Measurements from ENCODE around the gene NUP210.
A peak's percentile ranks its signal among the peaks of the same experiment; 100 is the strongest.

The NUP210 gene

DNA sequence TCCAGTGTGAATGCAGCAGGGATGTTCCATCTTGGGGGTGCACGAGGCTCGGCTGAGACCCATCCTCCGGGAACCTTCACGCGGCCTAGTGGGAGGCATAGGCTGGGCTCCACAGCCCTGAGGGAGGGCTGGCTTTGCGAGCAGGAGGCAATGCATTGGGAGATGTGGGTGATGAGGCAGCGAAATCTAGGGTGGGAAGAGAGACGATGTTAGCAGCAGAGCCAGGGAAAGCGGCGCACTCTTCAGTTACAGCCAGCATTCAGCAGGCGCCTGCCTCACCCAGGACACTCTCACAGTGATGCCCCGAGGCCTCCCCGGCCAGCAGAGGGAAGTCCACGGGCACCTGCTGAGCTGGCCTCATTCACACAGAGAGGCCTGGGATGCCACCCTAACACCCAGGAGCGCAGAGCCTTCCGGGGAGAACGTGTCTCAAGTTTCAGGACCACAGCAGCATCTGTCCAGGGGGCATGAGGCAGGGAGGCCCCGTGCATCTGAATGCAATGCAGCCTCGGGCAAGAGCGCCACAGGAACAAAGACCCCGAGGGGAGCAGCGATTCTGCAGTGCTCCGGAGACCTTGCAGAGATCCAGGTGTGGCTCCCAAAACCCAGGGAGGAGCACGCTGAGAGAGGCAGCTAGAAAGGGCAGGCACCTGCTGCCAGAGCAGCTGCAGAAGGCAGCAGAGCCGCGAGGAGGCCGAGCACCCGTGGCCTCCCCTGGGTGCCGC lies 102.4 kb downstream of the NUP210 start:
- no peak for DNase-seq

DNA sequence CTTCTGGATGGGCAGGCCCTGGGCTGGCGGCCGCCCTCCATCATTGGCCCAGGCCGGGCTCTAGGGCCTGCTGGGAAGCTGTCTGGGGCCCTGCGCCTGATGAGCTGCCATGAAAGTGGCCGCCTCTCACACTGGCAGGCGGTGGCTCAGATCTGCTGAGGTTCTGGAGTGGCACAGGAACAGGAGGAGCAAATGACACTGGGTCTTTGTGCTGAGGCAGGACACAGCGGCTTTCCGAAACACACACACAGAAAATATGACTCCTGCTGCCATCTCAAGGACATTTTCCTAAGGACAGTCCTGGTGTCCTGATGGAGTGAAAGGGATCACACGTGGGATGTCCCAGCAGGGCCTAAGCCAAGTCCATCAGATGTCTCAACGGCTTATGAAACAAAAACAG lies 103.5 kb downstream of the NUP210 start:
- no peak for DNase-seq

DNA sequence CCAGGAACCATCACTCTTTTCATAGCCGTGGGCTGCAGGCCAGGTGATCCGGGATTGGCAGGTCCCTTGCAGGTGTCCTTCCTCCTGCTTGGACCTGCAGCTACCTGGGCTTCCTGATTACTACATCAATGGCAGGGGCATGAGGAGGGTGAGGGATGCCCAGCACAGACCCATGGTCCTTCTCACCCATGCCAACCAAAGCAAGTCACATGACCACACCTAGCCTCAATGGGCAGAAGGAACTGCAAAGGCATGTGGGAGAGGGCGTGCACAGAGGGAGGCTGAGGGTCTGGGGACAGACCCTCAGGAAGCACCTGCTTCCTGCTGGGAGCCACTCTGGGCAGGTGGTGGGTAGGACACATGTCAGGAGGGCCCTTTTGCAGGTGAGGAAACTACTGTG lies 105.2 kb downstream of the NUP210 start:
- DNase-seq = no peak

GRCh38 chr3:13313813-13314212 lies 106.3 kb downstream of the NUP210 start:
- DNase-seq = no peak

- DNase-seq = no peak
Observed at GRCh38 chr3:13309004-13309403, 111.1 kb downstream of the NUP210 start.

- DNase-seq = peak; percentile 12
Observed at GRCh38 chr3:13308380-13308801, 111.7 kb downstream of the NUP210 start.

DNA sequence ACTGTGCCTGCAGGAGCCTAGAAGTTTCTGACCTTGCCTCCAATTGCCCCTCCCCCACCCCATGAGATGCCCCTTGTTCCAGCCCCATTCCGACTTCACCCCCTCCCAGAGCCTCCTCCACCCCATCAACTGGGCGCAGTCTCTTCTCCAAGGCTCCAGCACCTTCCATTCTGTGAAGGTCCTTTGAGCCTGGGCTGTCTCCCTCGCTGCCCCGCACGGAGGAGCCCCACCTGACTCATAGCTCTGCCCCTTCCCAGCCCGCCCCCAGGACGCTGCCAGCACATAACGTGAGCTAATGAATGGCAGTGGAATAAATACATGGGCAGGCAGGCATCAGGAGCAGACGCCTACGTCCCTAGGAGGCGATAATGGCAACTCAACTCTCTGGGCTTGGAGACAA lies 113.1 kb downstream of the NUP210 start:
- DNase-seq = no peak

DNA sequence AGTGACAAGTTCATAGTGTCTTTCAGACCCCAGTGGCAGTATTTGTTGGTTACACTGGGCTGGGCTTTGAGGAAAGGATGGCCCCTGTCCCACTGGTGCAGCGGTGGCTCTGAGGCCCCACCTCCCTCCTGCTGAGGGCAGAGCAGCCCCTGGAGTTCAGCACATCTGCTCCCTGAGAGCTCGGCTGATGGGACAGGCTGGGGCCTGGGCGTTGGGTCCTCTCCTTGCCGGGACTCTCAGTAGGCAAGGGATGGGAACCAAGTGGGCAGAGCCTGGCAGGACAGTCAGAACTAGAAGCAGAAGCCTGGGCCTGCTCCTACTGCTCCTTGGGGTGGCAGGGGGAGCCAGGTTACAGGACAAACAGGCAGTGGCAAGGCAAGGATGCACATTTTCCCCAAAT lies 114.5 kb downstream of the NUP210 start:
- DNase-seq = no peak

DNA sequence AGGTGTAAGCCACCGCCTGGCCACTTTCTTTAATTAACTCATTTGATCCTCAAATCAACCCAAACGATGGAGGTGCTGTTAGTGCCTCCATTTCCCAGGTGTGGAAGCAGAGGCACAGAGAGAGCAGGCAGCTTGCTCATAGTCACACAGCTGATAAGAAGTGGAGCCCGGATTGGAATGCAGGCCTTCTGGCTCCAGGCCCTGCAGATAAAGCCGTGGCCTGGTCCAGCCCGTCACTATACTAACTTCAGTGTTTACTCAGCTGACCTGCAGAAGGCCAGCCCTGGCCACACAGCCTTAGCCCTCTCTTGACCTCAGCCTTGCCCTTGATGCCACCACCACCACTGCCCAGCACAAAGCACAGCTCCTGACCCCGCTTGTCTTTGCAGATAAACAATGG lies 116.7 kb downstream of the NUP210 start:
- no peak for DNase-seq

DNA sequence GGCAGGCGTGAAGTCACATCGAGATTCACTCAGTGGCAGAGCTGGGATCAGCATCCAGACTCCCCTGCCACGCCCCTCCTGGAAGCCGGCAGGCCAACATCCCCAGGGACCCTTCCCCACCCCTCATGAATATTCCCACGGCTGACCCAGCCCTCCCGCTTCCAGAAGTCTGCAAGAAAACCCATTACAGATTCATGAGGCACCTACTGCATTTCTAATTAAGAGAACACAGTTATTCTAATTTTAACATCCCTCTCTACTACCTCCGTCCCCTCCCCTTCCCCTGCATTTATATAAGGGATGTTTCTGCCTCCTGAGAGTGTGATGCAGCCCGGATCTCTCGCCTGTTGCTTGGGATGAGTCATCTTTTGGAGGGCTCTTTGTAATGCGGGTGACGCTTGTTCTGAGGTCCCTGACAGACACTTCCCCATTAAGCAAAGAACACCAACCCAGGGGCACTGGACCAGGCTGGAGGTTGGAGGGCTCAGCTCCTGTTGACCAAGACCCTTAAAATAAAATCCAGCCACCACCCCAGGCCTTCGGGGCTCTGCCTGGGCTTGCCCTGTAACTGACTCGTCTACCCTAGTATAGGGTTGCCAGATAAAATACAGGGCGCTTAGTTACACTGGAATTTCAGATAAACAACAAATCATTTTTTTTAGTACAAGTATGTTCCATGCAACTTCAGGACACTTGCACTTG lies 118.7 kb downstream of the NUP210 start:
- no peak for DNase-seq

GRCh38 chr3:13300546-13301285 lies 119.4 kb downstream of the NUP210 start:
- no peak for DNase-seq

- DNase-seq = no peak
Observed at GRCh38 chr3:13299531-13300155, 120.5 kb downstream of the NUP210 start.

DNA sequence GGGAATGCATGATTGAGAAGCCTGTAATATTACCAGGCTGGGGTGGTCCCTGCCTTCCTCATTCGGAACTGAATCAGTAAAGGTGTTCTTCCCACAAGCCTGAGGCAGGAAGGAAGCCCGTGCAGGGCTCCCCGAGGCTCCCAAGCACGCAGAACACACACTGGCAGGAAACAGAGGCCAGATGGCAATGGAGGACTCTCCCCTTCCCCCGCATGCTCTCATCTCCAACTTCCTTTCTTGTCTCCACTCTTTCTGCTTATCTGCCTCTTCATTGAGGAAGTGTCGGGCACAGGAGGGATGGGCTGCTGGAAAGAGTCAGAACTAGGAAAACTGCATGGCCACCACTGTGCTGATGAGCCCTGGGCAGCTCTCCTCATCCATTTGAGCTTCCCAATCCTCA lies 123.5 kb downstream of the NUP210 start:
- DNase-seq = no peak

DNA sequence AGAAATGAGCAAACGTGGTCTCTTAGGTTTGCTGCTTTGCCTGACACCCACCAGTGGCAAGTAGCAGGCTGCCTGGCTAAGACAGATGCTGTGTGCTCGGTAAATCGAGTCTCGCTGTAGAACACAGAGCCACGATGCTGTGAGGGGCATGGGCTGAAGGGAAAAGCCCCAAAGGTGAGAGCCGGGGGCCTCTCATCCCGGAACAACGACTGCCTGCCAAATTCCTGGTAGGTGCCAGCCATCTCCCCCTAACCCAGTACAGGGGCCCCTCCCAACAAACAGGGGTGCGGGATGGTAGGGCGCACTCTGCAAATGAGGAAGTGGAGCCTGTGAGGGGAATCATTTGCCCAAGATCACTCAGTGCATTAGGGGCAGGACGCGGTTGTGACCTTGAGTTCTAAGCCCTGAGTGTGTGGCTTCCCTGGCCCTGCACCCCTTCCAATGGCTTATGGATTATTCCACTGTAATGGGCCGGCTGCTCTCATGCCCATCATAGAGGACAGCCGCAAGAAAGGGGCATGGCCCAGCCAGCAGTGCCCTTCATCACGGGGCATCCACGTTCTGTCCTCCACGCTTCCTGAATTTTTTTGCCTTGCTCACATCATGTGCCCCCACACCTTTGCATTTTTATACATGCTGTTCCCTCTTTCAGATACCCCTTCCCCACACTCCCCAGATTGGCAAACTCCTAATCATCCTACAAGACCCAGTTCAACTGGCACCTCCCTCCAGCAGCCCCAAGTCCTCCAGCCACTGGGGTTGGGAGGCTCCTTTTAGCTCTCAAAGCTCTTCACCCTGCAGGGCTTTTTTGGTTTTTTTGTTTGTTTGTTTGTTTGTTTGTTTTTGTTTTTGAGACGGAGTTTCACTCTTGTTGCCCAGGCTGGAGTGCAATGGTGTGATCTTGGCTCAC lies 125.4 kb downstream of the NUP210 start:
- DNase-seq = no peak

DNA sequence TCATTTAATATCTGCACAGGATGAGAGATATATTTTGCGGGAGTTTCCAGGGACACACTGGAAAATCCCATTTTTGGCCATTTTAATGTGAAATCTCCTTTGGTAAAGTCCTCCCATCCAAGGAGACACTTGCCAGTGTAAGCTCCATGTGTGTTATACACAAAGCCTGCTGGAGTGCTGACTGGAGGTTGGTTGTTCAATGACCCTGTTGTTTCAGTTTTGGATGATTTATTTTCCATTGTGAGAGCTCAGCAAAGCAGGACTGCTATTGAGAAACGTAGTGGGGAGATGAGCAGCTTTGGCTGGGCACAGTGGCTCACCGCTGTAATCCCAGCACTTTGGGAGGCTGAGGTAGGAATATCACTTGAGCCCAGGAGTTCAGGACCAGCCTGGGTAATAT lies 127.7 kb downstream of the NUP210 start:
- no peak for DNase-seq

GRCh38 chr3:13290941-13291340 lies 129.2 kb downstream of the NUP210 start:
- no peak for DNase-seq

GRCh38 chr3:13289771-13290285 lies 130.3 kb downstream of the NUP210 start:
- DNase-seq = no peak

- DNase-seq = no peak
Observed at GRCh38 chr3:13288732-13289718, 131.1 kb downstream of the NUP210 start.

DNA sequence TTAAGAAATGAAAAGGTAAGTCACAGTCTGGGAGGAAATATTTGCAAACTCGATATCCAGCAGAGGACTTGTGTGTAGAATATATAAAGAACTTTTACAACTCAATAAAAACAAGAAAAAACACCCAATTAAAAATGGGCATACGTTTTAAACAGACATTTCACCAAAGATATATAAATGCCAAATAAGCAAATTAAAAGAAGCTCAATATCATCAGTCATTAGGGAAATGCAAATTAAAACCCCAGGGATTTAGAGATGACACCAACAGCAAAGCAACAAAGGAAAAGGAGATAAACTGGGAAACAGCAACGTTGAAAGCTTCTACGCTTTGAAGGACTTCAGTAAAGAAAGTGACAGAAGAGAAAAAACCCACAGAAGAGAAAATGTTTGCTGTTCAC lies 132.3 kb downstream of the NUP210 start:
- no peak for DNase-seq

DNA sequence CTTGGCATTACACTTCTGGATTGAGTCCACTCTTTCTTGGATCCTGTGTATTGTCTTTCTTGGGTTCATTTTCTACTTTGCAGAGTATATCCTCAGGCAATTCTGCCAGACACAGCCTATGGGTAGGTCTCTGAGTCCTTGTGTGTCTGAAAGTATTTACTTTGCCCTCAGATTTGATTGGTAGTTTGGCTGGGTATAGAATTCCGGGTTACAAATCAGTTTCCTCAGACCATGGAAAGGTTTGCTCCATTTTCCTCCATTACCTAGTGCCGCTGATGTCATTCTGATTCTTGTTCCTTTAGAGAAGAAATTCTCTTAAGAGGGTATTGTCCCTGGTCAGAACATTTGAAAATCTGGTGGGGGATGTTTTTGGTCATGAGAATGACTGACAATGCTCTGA lies 133.2 kb downstream of the NUP210 start:
- DNase-seq = no peak

DNA sequence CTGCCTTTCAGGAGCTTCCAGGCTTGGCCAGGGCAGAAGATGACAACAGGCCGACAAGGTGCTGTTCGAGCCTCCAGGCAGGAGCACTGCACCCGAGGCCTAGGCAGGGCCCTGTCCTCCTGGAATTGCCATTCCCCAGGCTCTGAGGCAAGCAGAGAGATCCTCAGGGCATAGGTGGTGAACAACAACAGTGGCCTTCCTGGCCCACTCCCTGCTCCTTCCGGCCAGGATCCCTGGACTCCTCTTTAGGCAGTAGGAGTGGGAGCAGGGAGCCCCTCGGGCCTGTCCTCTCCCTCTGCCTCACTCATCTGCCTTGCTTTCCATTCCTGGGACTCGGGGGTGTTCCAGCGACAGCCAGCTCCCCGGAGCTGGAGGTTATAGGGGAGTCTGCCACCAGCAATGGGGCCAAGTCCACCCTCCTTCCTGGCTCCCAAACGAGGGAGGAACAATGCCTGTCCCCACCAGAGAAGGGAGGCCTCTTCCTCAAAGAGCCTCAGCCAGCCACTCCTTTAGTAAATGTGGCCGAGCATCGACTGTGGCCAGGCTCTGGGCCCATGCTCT lies 135.0 kb downstream of the NUP210 start:
- no peak for DNase-seq
